Medulla oblongata (tissue), 1 donor: ENCODE results near the gene BPIFB6.
A peak's percentile ranks its signal among the peaks of the same experiment; 100 is the strongest.

Experiments
- DNase-seq: peaks from one replicate; pipeline ENCODE4 v3.0.0-alpha.2; 2015; ENCODE audit errors: extremely low spot score

BPIFB6 gene, protein sequence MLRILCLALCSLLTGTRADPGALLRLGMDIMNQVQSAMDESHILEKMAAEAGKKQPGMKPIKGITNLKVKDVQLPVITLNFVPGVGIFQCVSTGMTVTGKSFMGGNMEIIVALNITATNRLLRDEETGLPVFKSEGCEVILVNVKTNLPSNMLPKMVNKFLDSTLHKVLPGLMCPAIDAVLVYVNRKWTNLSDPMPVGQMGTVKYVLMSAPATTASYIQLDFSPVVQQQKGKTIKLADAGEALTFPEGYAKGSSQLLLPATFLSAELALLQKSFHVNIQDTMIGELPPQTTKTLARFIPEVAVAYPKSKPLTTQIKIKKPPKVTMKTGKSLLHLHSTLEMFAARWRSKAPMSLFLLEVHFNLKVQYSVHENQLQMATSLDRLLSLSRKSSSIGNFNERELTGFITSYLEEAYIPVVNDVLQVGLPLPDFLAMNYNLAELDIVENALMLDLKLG

DNA sequence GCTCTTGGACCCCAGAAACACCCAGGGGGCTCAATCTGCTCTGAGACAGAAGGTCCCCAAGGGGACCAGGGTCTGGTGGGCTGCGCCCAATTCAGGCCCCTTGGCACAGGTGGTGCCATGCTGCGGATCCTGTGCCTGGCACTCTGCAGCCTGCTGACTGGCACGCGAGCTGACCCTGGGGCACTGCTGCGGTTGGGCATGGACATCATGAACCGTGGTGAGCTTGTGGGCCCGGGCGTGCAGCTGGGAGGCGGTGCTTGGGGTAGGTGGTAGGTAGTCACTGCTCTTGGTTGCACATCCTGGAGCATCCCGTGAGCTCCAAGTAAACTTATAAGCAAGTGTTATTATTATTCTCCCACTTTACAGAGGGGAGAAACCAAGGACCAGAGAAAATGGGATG, at the start of gene BPIFB6:
BPIFB6 (plus strand) TSS at position 118 of the 400 bp plus-strand sequence; CDS start at position 118, 0 bp downstream.
- no peak for DNase-seq

DNA sequence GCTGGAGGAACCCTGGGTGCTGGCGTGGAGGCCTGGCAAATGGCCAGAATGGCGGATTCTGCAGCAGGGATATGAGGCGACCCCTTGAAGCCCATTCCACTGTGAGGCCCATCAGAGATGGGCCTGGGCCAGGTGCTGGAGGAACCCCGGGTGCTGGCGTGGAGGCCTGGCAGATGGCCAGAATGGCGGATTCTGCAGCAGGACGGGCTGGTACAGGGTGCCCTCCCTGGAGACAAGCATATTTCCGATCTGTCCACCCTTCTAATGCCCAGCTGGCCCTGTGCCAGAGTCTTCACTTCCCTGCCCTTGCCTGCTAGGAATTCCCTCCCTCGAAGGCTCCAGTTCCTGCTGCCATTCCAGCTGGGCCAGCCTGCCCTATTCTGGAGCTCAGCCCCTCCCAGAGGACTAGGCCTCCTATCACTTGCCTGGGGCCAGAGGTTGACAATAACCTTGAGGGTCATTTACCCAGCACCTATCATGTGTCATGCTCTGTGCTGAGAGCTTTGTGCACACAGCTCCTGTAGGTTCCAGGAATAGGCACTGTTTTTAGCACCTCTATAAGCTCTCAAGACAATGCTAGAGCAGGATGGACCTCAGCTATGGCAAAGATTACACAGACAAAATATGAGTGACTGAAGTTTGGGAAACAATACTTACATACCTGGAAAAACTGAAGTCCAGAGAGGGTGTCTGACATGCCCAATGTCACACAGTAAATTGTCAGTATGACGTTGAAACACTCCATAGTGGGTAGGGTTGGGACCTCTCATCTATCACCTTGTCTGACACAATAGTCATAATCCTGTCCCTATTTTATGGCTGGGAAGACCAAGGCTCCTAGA, 48.6 kb upstream of the BPIFB6 start:
- peak; percentile 12 for DNase-seq

DNA sequence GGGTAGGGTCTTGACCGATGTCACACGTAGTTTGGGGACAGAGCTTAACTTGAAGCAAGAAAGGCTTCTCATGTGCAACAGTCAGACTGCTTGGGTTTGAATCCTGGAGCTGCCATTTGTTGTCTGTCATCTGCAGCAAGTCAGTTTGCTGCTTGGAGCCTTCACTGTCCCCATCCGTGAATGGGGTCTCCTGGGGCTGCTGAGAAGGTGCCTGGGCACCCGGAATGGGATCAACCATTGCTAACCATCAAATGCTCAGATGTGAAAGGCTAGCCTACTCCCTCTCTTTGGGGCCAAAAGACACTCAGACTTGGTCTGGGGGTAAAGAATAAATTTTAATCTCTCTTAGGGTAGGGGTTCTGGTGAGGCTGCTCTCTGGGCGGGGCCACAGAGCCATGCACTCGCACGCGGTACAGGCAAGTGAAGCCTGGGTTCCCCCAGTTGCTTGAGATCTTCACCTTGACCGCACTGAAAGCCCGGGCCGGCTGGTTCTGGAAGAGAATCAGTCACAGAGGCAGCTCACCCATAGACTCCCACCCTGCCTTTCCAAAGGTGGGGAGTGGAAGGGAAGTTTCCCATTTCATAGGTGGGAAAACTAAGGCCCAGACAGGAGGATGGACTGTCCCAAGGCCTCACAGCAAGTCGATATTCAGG, 47.9 kb upstream of the BPIFB6 start:
- no peak for DNase-seq

DNA sequence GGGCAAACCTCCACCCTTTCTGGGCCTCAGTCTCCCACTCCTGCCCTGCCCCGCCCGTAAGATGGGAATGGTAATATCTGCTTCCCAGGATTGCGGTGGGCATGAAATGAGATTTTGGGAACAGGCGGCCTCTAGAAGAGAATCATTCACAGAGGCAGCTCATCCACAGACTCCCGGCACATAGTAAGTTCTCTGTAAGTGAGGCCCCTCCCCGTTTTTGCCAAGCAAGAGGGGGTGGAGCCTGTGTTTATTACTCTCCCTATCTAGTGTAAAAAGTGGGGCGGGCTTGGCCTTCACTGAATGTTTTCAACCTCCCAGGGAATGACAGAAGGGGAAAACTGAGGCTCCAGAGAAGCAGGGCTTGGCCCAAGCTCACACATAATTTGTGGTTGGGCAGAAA, 47.3 kb upstream of the BPIFB6 start:
- peak; percentile 90 for DNase-seq

DNA sequence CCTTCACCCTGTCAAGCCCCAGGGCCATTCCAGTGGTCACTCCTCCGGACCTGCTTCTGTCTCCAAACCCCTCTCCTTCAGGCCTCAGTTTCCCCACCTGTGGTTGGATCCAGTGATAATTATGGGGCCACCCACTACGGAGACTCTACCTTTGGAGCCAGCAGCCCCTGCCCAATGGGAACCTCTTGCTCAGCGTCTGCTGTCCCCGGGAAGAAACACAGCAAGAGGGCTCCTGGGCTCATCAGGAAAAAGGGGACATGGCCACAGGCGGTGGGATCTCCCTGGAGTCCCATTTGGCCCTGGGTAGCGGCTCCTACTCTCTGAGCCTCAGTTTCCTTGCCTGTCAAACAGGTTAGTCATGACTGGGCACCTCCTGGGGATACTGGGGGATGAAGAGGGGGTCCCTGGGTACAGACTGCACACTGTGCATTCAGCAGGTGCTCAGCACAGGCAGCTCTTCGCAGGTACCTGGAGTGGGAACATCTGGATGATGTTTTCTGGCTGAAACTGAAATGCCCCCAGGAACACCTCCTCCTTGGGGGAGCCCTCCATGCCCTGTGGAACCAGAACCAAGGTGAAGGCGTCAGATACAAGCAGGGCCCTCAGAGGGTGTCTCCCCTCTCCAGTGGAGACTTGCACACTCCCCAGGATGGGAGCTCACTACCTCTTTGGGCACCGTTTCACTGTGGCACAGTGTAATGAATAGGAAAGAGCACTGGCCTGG, 46.7 kb upstream of the BPIFB6 start:
- no peak for DNase-seq

DNA sequence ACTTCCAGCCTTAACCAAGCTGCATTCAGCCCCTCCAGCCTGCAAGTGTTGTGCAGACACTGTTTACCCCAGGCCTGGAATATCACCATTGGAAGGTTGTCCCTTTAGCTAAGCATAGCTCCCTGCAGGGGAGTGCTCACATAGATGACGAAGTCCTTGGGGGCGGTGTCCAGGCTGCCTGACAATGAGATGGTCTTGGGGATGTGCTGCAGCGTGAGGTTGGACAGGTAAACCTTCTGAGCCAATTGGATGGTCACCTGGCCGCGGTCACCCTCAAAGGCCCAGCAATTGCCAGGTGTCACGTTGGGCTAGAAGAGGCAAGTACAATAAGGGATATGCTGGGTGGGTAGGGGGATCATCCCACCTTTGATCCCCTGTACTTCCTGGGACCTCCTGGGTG, 45.9 kb upstream of the BPIFB6 start:
- DNase-seq: no peak

DNA sequence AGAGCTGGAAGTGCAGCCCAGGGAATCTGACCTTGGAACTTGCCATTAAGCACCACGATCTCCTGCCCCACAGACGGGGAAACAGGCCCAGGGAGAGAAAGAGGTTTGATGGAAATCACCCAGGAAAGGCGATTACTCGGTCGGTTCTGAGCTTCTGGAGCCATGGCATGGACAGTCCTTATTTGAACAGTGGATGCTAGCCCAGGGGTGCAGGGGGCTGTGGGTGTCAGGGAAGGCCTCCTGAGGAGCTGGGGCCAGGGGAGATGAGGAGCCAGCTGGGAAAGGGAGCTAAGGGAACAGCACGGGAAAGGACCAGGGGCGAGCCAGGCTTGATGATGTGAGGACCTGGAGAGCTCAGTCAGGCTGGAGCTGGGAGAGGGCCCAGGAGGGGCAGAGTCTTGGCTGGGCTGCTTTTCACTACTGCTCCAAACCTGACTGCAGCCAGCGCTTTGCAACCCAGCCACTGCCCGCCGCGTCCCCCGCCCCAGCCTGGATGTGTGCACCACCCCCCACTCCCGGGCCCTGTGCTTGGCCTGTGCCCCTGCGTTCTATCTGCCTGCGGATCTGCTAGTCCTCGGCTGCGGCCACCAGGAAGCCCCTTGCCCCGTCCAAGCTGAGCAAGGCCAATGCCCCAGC, 45.0 kb upstream of the BPIFB6 start:
- peak; percentile 61 for DNase-seq

DNA sequence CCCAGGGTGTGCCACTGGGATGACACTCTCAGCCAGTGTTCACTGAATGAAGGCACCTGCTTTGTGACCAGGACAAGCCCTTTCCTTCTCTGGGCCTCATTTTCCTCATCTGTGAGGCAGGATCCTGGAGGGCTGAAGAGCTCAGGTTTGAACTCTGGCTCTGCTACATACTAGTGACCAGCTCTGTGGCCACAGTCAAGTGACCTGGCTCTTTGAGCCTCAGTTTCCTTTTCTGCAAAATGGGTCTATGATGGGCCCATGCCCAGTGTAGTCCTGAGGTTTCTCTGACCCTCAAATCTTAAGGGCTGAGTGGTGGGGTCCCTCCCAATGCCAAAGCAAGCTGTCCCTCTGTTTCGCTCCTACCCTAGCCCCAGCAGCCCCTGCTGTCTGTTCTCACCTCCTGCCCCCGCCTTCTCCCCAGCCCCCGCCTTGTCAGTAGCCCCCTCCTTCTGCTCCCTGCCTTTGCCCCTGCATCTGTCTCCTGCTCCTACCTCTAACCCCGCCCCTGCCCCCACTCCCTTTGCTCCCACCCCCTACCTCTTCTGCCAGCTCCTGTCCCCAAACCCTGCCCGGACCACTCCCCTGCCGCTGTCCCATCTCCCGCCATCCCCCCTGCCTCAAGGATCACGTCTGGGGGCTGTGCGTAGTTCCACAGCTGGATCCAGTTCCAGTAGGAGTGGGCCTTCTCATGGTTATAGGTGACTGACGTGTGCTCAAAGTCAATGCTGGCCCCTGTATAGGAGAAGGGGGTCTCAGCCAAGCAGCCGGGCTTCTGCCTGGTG, 44.2 kb upstream of the BPIFB6 start:
- no peak for DNase-seq

DNA sequence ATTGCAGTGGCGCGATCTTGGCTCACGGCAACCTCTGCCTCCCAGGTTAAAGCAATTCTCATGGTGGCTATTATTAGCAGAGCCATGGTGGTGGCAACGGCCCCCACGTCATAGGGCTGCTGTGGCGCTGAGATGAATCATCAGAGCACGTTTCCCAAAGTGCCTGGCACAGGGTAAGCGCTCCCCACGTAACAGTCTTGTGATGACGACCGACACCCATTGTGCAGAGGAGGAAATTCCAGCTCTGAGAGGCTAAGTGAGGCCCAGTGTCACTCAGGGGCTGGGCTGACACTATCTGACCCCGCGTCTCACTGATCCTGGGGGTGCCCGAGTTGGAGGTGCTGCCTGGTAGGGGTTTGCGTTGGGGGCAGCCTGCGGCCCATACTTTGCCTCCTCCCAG, 43.4 kb upstream of the BPIFB6 start:
- DNase-seq: no peak

DNA sequence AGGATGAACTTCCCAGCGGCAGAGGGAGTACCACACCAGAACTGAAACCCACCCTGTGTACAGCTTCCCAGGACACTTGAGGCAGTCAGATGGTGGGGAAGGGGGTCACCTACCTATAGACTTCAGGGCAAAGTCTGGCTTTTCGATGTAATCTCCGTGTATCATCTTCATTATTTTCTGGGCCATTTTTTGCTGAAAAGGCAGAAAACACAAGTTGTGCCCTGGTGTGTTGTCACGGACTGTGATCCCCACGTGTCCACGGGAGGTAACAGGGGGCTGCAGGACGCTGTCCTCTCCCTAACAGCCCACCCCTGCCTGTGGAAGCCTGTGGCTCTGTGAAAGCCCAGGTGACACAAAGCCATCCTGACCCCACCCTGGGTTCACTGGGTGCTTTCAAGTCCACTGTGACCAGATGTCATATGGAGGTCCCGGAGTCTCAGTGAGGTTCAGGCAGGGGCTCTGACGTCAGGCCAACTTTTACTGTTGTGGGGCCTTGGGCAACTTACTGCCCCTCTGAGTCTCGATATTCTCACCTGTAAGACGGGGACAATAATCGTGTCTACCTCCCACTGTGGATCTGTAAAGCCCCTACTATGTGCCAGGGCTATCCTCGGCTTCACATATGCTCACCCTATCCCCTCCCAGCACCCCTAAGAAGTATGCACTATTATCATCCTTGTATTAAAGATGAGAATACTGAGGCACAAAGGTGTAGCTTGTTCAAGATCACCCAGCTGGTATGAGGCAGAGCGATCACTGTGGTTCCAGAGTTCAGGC, 41.8 kb upstream of the BPIFB6 start:
- DNase-seq: no peak

DNA sequence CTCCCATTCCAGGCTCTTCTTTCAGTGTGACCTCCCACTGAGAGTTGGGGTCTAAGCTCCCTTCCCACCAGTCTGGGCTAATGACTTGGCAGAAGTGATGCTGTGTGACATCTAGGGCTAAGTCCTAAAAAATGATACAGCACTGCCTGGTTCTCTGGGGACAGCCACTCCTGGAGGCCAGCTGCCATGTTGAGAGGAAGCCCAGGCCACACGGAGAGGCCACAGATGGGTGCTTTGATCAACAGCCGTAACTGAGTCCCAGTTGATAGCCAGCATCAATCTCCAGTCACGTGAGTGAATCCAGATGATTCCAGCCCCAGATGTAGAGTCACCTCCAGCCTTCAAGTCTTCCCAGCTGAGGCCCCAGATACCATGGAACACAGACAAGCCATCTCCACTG, 41.0 kb upstream of the BPIFB6 start:
- no peak for DNase-seq

DNA sequence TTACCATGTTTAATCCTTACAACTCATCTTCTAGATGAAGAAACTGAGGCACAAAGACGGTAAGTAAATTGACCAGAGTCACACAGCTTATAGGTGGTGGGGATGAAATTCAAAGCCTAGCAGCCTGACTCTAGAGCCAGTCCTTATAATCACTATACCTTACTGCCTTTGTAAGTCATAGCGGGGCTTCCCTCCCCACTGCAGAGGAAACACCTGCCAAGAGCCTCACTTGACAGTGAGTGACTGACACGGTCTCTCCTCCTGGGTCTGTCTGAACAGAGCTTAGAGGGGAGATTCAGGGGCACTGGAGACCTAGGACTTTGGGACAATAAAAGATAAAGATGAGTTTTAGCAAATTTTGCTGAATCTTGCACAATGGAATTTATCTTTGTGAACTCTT, 40.1 kb upstream of the BPIFB6 start:
- DNase-seq: no peak

DNA sequence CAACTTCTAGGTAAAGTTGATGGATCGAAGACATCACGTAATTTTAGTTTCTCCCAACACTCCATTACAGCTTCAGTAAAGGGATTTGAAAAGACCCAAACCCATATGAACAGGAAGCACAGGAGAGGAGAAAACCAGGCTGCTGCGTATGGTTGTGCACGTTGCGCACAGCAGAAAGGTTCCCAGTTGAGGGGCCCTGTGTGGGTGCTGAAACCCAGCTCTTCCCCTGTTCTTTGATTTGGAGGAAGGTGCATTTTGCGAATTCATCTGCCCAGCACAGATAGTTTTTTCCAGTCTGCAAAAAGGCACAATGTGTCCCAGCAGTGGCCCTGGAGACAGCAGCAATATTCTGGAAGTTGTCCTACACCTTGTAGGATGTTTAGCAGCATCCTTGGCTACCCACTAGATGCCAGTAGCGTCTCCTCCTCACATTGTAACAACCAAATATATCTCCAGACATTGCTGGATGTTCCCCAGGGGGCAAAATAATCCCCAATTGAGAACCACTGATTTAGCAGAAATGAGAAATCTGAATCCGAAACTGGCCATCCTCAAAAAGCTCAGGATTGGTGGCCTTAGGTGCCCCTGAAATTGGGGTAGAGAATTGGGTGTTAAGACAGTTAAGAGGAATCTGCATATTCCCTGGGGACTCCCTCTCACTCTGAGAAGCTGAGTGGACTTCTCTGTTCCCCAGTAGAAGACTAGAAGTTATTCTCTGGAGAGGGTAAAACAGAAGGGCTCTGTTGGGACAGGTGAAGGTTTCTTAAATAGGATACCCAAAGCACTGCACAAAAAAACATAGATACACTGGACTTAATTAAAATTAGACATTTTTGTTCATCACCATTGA, 39.4 kb upstream of the BPIFB6 start:
- DNase-seq: no peak

DNA sequence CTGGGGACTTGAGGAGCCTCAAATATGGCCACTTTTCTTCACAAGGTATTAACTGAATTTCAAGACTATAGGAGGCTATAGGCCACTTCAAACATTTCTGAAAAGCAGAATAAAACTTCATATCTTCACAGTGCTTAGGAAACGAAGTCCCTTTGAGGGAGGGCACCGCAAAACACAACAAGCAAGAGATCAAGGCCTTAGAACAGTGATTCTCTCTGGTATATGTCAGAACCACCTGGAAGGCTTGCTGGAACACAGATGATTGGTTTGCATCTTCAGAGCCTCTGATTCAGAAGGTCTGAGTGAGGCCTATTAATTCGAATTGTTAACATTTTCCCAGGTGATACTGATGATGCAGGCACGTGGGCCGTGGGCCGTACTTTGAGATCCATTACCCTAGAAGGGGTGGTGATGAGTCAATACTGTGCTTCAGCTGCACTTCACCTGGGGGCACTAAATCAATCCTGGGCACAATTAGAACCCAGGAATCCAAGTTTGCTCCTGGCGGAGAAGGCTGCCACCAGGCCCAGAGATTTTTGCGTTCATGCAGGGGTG, 37.9 kb upstream of the BPIFB6 start:
- no peak for DNase-seq

DNA sequence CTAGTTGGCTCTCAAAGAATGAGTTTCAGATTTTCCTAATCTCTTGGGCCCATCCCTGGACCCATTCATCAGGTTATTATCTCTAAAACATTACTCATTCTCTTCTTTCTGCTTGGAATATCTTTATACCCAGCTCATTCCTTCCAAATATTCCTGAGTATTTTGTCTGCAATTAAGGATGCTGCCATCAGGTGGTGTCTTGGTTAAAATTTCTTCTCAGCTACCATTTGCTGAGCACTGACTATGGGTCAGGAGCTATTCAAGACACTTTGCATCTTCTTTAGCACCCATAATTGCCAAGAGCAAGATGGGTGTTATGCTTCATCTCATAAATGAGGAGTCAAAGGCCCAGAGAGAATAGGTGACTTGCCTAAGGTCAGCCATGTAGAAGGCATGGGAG, 35.6 kb upstream of the BPIFB6 start:
- no peak for DNase-seq

DNA sequence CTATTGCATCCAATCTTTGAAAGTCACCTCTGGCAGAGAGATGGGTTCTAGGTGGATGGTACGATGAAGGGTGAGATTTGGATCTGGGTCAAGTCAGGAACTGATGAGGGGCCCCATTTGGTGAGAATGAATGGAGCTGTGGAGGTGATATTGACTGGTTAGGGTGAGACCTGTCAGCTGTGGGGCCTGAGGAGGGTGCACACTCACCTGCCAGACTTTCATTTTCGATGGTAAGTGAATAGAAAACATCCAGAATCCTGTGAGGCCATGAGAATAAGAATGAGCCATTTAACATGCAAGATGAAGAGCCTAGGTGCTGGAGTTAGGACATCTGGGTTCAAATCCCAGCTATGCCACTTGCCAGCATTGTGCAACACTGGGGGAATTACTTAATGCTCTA, 34.0 kb upstream of the BPIFB6 start:
- DNase-seq: no peak

DNA sequence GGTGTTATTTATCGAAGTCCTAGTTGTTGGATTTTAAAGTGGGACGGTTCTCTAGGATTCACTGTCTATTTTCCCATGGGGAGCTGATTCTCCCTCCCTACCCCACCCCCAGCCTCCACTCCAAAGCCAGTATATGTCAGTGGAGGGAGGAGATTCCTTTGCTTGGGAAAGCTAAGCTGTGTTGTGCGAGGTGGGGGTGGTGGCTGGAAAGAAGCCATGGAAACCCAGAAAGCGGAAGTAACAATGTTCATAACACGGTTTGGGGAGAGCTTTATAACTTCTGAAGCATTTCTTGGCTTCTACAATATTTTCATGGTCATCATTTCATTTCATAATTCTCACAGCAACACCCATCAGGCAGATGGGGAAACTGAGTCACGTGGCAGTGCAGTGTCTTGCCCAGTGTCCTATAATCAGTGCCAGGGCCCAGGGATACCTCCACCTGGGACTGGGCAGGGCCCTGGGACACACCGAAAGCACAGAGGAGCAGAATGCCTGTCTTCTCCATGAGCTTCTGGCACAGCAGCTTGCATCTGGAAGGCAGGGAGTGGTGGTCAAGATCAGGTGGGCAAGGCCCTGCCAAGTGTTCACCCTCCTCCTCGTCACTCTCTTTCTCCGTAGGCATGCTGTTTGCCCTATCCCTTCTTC, 31.7 kb upstream of the BPIFB6 start:
- no peak for DNase-seq
